HCT116 (cell line): Measurements from ENCODE around the gene TAPT1.

Experiments used
- EZH2 ChIP-seq: fragments of 200-600 bp; sonication (generic); IDR thresholded peaks from 2 replicates; pipeline ENCODE4 v1.6.1; 2017; ENCODE audit warnings: antibody characterized with exemption, mixed run types
- EZH2phosphoT487 ChIP-seq: fragments of 200-600 bp; IDR thresholded peaks from 2 replicates; pipeline ENCODE4 v1.6.1; 2018; ENCODE audit warnings: antibody characterized with exemption, borderline replicate concordance
- FOSL1 ChIP-seq: IDR thresholded peaks from 2 replicates; pipeline ENCODE4 v1.6.1; 2012; ENCODE audit warnings: low read depth
- JUND ChIP-seq: IDR thresholded peaks from 2 replicates; pipeline ENCODE4 v1.6.1; 2012
- POLR2A ChIP-seq: IDR thresholded peaks from 2 replicates; pipeline ENCODE4 v1.7.0; 2011; ENCODE audit warnings: borderline replicate concordance; ENCODE audit not compliant: insufficient read depth, insufficient read length; ENCODE audit errors: extremely low read depth
- POLR2AphosphoS5 ChIP-seq: IDR thresholded peaks from 2 replicates; pipeline ENCODE4 v1.6.1; 2011; ENCODE audit warnings: mild to moderate bottlenecking, low read depth, low read length, moderate library complexity
- SP1 ChIP-seq: IDR thresholded peaks from 2 replicates; pipeline ENCODE4 v1.6.1; 2012; ENCODE audit warnings: low read depth
- TCF7L2 ChIP-seq: IDR thresholded peaks from 2 replicates; pipeline ENCODE4 v1.7.0; 2011; ENCODE audit warnings: borderline replicate concordance, inconsistent platforms; ENCODE audit not compliant: insufficient read depth, insufficient read length; ENCODE audit errors: extremely low read depth
- TF ChIP-seq, protein P1 (sequence below), 3 experiments: fragments of 200-600 bp in 1 of 3; sonication (generic) in 1 of 3; IDR thresholded peaks in 2 of 3; conservative IDR thresholded peaks in 1 of 3; 2 replicates each; pipeline ENCODE4 v1.5.1; 2012 to 2017; ENCODE audit warnings: low read depth in 2 of 3, low read length in 2 of 3, antibody characterized with exemption in 1 of 3, borderline replicate concordance in 1 of 3, control low read depth in 1 of 3, mild to moderate bottlenecking in 1 of 3, mixed read lengths in 1 of 3, mixed run types in 1 of 3, moderate library complexity in 1 of 3; ENCODE audit not compliant: insufficient read depth in 1 of 3
- TF ChIP-seq, protein P2 (sequence below): IDR thresholded peaks from 2 replicates; pipeline ENCODE4 v1.6.1; 2012
- TF ChIP-seq, protein P3 (sequence below): IDR thresholded peaks from 2 replicates; pipeline ENCODE4 v1.6.1; 2012; ENCODE audit warnings: low read depth
- TF ChIP-seq, protein P4 (sequence below): IDR thresholded peaks from 2 replicates; pipeline ENCODE4 v1.6.1; 2012
- TF ChIP-seq, protein P5 (sequence below): IDR thresholded peaks from 2 replicates; pipeline ENCODE4 v1.6.1; 2011; ENCODE audit warnings: mild to moderate bottlenecking, low read length, moderate library complexity; ENCODE audit not compliant: insufficient replicate concordance; ENCODE audit errors: extremely low read depth

DNA sequence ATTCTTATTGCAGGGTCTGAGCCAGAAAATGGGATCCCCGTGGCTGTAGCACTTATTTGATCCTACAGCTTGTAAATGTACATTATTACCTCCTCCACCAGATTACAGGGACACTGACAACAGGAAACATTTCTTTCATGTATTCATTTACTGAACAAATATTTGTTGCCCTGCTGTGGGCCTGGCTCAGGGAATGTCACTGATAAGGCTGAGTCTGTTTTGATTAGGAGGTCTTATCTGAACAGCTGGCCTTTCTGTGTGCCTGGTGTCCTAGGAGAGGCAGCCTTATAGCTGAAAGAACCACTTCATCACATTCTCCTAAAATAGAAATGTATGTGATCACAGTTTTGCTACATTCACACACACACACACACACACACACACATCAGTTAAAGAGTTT, 96.9 kb downstream of the TAPT1 start:
- TF ChIP-seq, protein P1, sequence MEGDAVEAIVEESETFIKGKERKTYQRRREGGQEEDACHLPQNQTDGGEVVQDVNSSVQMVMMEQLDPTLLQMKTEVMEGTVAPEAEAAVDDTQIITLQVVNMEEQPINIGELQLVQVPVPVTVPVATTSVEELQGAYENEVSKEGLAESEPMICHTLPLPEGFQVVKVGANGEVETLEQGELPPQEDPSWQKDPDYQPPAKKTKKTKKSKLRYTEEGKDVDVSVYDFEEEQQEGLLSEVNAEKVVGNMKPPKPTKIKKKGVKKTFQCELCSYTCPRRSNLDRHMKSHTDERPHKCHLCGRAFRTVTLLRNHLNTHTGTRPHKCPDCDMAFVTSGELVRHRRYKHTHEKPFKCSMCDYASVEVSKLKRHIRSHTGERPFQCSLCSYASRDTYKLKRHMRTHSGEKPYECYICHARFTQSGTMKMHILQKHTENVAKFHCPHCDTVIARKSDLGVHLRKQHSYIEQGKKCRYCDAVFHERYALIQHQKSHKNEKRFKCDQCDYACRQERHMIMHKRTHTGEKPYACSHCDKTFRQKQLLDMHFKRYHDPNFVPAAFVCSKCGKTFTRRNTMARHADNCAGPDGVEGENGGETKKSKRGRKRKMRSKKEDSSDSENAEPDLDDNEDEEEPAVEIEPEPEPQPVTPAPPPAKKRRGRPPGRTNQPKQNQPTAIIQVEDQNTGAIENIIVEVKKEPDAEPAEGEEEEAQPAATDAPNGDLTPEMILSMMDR (IDR thresholded peaks at IDR 0.05 in 2 of 3, conservative IDR thresholded peaks at IDR 0.05 in 1 of 3; ENCODE audit: borderline replicate concordance in 1 of 3, insufficient read depth in 1 of 3, low read depth in 2 of 3, low read length in 2 of 3) = no peak
- TF ChIP-seq POLR2A (no peak), TCF7L2 (no peak), JUND (no peak), EZH2phosphoT487 (no peak), SP1 (no peak), FOSL1 (no peak), POLR2AphosphoS5 (no peak), EZH2 (no peak)
- TF ChIP-seq, protein P2, sequence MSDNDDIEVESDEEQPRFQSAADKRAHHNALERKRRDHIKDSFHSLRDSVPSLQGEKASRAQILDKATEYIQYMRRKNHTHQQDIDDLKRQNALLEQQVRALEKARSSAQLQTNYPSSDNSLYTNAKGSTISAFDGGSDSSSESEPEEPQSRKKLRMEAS = no peak
- TF ChIP-seq, protein P3, sequence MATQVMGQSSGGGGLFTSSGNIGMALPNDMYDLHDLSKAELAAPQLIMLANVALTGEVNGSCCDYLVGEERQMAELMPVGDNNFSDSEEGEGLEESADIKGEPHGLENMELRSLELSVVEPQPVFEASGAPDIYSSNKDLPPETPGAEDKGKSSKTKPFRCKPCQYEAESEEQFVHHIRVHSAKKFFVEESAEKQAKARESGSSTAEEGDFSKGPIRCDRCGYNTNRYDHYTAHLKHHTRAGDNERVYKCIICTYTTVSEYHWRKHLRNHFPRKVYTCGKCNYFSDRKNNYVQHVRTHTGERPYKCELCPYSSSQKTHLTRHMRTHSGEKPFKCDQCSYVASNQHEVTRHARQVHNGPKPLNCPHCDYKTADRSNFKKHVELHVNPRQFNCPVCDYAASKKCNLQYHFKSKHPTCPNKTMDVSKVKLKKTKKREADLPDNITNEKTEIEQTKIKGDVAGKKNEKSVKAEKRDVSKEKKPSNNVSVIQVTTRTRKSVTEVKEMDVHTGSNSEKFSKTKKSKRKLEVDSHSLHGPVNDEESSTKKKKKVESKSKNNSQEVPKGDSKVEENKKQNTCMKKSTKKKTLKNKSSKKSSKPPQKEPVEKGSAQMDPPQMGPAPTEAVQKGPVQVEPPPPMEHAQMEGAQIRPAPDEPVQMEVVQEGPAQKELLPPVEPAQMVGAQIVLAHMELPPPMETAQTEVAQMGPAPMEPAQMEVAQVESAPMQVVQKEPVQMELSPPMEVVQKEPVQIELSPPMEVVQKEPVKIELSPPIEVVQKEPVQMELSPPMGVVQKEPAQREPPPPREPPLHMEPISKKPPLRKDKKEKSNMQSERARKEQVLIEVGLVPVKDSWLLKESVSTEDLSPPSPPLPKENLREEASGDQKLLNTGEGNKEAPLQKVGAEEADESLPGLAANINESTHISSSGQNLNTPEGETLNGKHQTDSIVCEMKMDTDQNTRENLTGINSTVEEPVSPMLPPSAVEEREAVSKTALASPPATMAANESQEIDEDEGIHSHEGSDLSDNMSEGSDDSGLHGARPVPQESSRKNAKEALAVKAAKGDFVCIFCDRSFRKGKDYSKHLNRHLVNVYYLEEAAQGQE = no peak
- TF ChIP-seq, protein P4, sequence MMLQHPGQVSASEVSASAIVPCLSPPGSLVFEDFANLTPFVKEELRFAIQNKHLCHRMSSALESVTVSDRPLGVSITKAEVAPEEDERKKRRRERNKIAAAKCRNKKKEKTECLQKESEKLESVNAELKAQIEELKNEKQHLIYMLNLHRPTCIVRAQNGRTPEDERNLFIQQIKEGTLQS = no peak
- TF ChIP-seq, protein P5, sequence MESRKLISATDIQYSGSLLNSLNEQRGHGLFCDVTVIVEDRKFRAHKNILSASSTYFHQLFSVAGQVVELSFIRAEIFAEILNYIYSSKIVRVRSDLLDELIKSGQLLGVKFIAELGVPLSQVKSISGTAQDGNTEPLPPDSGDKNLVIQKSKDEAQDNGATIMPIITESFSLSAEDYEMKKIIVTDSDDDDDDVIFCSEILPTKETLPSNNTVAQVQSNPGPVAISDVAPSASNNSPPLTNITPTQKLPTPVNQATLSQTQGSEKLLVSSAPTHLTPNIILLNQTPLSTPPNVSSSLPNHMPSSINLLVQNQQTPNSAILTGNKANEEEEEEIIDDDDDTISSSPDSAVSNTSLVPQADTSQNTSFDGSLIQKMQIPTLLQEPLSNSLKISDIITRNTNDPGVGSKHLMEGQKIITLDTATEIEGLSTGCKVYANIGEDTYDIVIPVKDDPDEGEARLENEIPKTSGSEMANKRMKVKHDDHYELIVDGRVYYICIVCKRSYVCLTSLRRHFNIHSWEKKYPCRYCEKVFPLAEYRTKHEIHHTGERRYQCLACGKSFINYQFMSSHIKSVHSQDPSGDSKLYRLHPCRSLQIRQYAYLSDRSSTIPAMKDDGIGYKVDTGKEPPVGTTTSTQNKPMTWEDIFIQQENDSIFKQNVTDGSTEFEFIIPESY = no peak
